Nephron progenitor cell (in vitro differentiated cells): ENCODE data around the gene FBXO11.
A peak's percentile ranks its signal among the peaks of the same experiment; 100 is the strongest.

Source experiments
- DNase-seq: peaks from one replicate; pipeline ENCODE4 v3.0.0; 2021
- H3K27ac Mint-ChIP-seq: 2 replicates; pipeline ENCODE4 v1.8.0; 2021; ENCODE audit warnings: mild to moderate bottlenecking, moderate library complexity, mixed read lengths
- H3K27me3 Mint-ChIP-seq: 2 replicates; pipeline ENCODE4 v1.8.0; 2021; ENCODE audit warnings: mild to moderate bottlenecking, low read depth, mixed read lengths; ENCODE audit not compliant: poor library complexity
- H3K36me3 Mint-ChIP-seq: 2 replicates; pipeline ENCODE4 v1.8.0; 2021; ENCODE audit warnings: low read depth, mixed read lengths
- H3K4me1 Mint-ChIP-seq: 2 replicates; pipeline ENCODE4 v1.8.0; 2021; ENCODE audit warnings: mixed read lengths
- H3K4me3 Mint-ChIP-seq: 2 replicates; pipeline ENCODE4 v1.8.0; 2021; ENCODE audit warnings: mild to moderate bottlenecking, moderate library complexity, mixed read lengths
- H3K9me3 Mint-ChIP-seq: 2 replicates; pipeline ENCODE4 v1.8.0; 2021; ENCODE audit warnings: mild to moderate bottlenecking, moderate library complexity, mixed read lengths
- CTCF ChIP-seq: fragments of 200-600 bp; sonication (generic); IDR thresholded peaks from 2 replicates; pipeline ENCODE4 v1.5.0; 2021; ENCODE audit warnings: antibody characterized with exemption

The FBXO11 gene

GRCh38 chr2:47796090-47796697 lies 110.1 kb downstream of the FBXO11 start:
- DNase-seq, result no peak
- H3K27ac Mint-ChIP-seq, result no peak overlapping the region
- H3K9me3 Mint-ChIP-seq, result peaks cover 17% of the 10 kb centered on the region
- H3K27me3 Mint-ChIP-seq, result no peaks in the 10 kb centered on the region
- peaks cover 99% of the 10 kb centered on the region for H3K36me3 Mint-ChIP-seq
- no peaks in the 10 kb centered on the region for H3K4me1 Mint-ChIP-seq
- H3K4me3 Mint-ChIP-seq, result no peak overlapping the region
- no peak for TF ChIP-seq CTCF

- Mint-ChIP-seq H3K4me3 (peak overlapping the region; percentile 92), H3K36me3 (peaks cover 54% of the 10 kb centered on the region), H3K27me3 (no peaks in the 10 kb centered on the region), H3K9me3 (peaks cover 21% of the 10 kb centered on the region), H3K4me1 (peaks cover 19% of the 10 kb centered on the region), H3K27ac (peak overlapping the region; percentile 32)
- no peak for TF ChIP-seq CTCF
- no peak for DNase-seq
Measured at GRCh38 chr2:47785986-47786385, 120.3 kb downstream of the FBXO11 start.

GRCh38 chr2:47784352-47784851 lies 121.9 kb downstream of the FBXO11 start:
- peaks cover 38% of the 10 kb centered on the region for H3K36me3 Mint-ChIP-seq
- H3K4me1 Mint-ChIP-seq, result peaks cover 21% of the 10 kb centered on the region
- no peaks in the 10 kb centered on the region for H3K27me3 Mint-ChIP-seq
- no peak for TF ChIP-seq CTCF
- DNase-seq, result peak; percentile 20
- H3K9me3 Mint-ChIP-seq, result peaks cover 21% of the 10 kb centered on the region
- H3K4me3 Mint-ChIP-seq, result peak overlapping the region; percentile 92
- H3K27ac Mint-ChIP-seq, result no peak overlapping the region

- no peak for TF ChIP-seq CTCF
- peak overlapping the region; percentile 92 for H3K4me3 Mint-ChIP-seq
- no peaks in the 10 kb centered on the region for H3K27me3 Mint-ChIP-seq
- peak; percentile 83 for DNase-seq
- H3K36me3 Mint-ChIP-seq, result peaks cover 33% of the 10 kb centered on the region
- peaks cover 28% of the 10 kb centered on the region for H3K4me1 Mint-ChIP-seq
- peaks cover 21% of the 10 kb centered on the region for H3K9me3 Mint-ChIP-seq
- H3K27ac Mint-ChIP-seq, result peak overlapping the region; percentile 97
Measured at GRCh38 chr2:47783486-47784351, 122.6 kb downstream of the FBXO11 start.

GRCh38 chr2:47782671-47783485 lies 123.4 kb downstream of the FBXO11 start, which contains the start of gene MSH6:
Gene MSH6 (plus strand): TSS chr2:47783145. CDS start chr2:47783234, 89 bp downstream.
- peaks cover 32% of the 10 kb centered on the region for H3K4me1 Mint-ChIP-seq
- peak; percentile 89 for DNase-seq
- H3K36me3 Mint-ChIP-seq, result peaks cover 32% of the 10 kb centered on the region
- H3K4me3 Mint-ChIP-seq, result peak within 1 kb of the TSS; percentile 92
- H3K27ac Mint-ChIP-seq, result peak within 1 kb of the TSS; percentile 97
- TF ChIP-seq CTCF, result no peak
- H3K27me3 Mint-ChIP-seq, result no peaks in the 10 kb centered on the region
- peaks cover 21% of the 10 kb centered on the region for H3K9me3 Mint-ChIP-seq
